HEK293 (cell line): ENCODE measurements around the gene TRIM24.

Experiments used
- CTCF ChIA-PET: fragments of 350-600 bp; formaldehyde crosslinking; extraction: SDS; loops from one replicate; lab custom pipeline; 2021; ENCODE audit warnings: antibody characterized with exemption; lab: Yijun Ruan, JAX
- POLR2A ChIA-PET: fragments of 300-600 bp; formaldehyde crosslinking; extraction: SDS; loops from one replicate; lab custom pipeline; 2020; ENCODE audit warnings: antibody characterized with exemption, inconsistent platforms; lab: Yijun Ruan, JAX
- H3K27ac ChIP-seq: fragments of 200-500 bp; sonication (Bioruptor generic); 2 replicates; pipeline ENCODE4 v1.5.1; 2014; ENCODE audit warnings: low read depth, low read length, control low read depth, inconsistent platforms; ENCODE audit errors: extremely low read depth
- H3K36me3 ChIP-seq, 2 experiments: fragments of 200-500 bp in 1 of 2; sonication (Bioruptor generic) in 1 of 2; 1 replicate in 1 of 2; 2 replicates in 1 of 2; pipeline ENCODE4 v1.5.1; 2014 to 2017; ENCODE audit warnings: inconsistent platforms in 2 of 2, low read length in 2 of 2; ENCODE audit not compliant: control insufficient read depth in 2 of 2, insufficient read depth in 1 of 2
- H3K4me1 ChIP-seq: fragments of 200-500 bp; sonication (Bioruptor generic); 2 replicates; pipeline ENCODE4 v1.5.1; 2014; ENCODE audit warnings: mild to moderate bottlenecking, low read length, inconsistent platforms; ENCODE audit not compliant: control insufficient read depth, insufficient read depth
- H3K4me3 ChIP-seq: 2 replicates; pipeline ENCODE4 v1.5.1; 2011; ENCODE audit warnings: low read depth, mild to moderate bottlenecking, control low read depth, low read length, moderate library complexity
- H3K9me3 ChIP-seq: fragments of 200-500 bp; sonication (Bioruptor generic); 2 replicates; pipeline ENCODE4 v1.5.1; 2014; ENCODE audit warnings: low read depth, low read length, inconsistent platforms; ENCODE audit not compliant: control insufficient read depth, insufficient read depth
- SCRT1 ChIP-seq: fragments of 450-650 bp; formaldehyde crosslinking; IDR thresholded peaks from 2 replicates; pipeline ENCODE4 v1.5.1; 2016; ENCODE audit warnings: missing biosample characterization, missing genetic modification characterization, borderline replicate concordance
- SETDB1 ChIP-seq: IDR thresholded peaks from one replicate; pipeline ENCODE4 v1.6.1; 2017; ENCODE audit warnings: mild to moderate bottlenecking, low read length, moderate library complexity, mixed read lengths; ENCODE audit not compliant: insufficient read length
- ZBTB21 ChIP-seq: fragments of 450-650 bp; formaldehyde crosslinking; IDR thresholded peaks from 2 replicates; pipeline ENCODE4 v1.5.1; 2017; ENCODE audit warnings: missing biosample characterization, missing genetic modification characterization
- ZNF10 ChIP-seq: fragments of 450-650 bp; formaldehyde crosslinking; IDR thresholded peaks from 2 replicates; pipeline ENCODE4 v1.5.1; 2017; ENCODE audit warnings: missing biosample characterization, missing genetic modification characterization
- ZNF121 ChIP-seq: fragments of 450-650 bp; formaldehyde crosslinking; IDR thresholded peaks from 2 replicates; pipeline ENCODE4 v1.5.1; 2016; ENCODE audit warnings: missing biosample characterization, missing genetic modification characterization
- ZNF133 ChIP-seq: fragments of 450-650 bp; formaldehyde crosslinking; IDR thresholded peaks from 2 replicates; pipeline ENCODE4 v1.5.1; 2016; ENCODE audit warnings: missing biosample characterization, missing genetic modification characterization
- ZNF174 ChIP-seq: fragments of 450-650 bp; formaldehyde crosslinking; IDR thresholded peaks from 2 replicates; pipeline ENCODE4 v1.5.0; 2017; ENCODE audit warnings: missing biosample characterization, mild to moderate bottlenecking, missing genetic modification characterization
- ZNF341 ChIP-seq: fragments of 450-650 bp; formaldehyde crosslinking; IDR thresholded peaks from 2 replicates; pipeline ENCODE4; 2016; ENCODE audit warnings: low read depth, missing biosample characterization, missing genetic modification characterization
- ZNF423 ChIP-seq: fragments of 450-650 bp; formaldehyde crosslinking; IDR thresholded peaks from 2 replicates; pipeline ENCODE4 v1.5.1; 2016; ENCODE audit warnings: missing biosample characterization, missing genetic modification characterization
- ZNF571 ChIP-seq: fragments of 450-650 bp; formaldehyde crosslinking; IDR thresholded peaks from 2 replicates; pipeline ENCODE4 v1.5.0; 2017; ENCODE audit warnings: missing biosample characterization, missing genetic modification characterization
- ZNF610 ChIP-seq: fragments of 450-650 bp; formaldehyde crosslinking; IDR thresholded peaks from 2 replicates; pipeline ENCODE4 v1.5.1; 2016; ENCODE audit warnings: missing biosample characterization, missing genetic modification characterization, borderline replicate concordance
- ZNF624 ChIP-seq: fragments of 450-650 bp; formaldehyde crosslinking; IDR thresholded peaks from 2 replicates; pipeline ENCODE4 v1.5.1; 2017; ENCODE audit warnings: missing biosample characterization, missing genetic modification characterization
- ZNF785 ChIP-seq: fragments of 450-650 bp; formaldehyde crosslinking; IDR thresholded peaks from 2 replicates; pipeline ENCODE4 v1.5.1; 2016; ENCODE audit warnings: missing biosample characterization, missing genetic modification characterization
- TF ChIP-seq, protein P1 (sequence below): fragments of 450-650 bp; formaldehyde crosslinking; IDR thresholded peaks from 2 replicates; pipeline ENCODE4 v1.5.1; 2016; ENCODE audit warnings: missing biosample characterization, missing genetic modification characterization
- TF ChIP-seq, protein P2 (sequence below): fragments of 450-650 bp; formaldehyde crosslinking; optimal IDR thresholded peaks from 2 replicates; pipeline ENCODE3; 2016; ENCODE audit warnings: missing biosample characterization, mild to moderate bottlenecking, missing genetic modification characterization
- TF ChIP-seq, protein P3 (sequence below): fragments of 450-650 bp; formaldehyde crosslinking; IDR thresholded peaks from 2 replicates; pipeline ENCODE4 v1.5.1; 2017; ENCODE audit warnings: missing biosample characterization, missing genetic modification characterization
- TF ChIP-seq, protein P4 (sequence below): fragments of 450-650 bp; formaldehyde crosslinking; IDR thresholded peaks from 2 replicates; pipeline ENCODE4 v1.5.1; 2016; ENCODE audit warnings: missing biosample characterization, missing genetic modification characterization
- TF ChIP-seq, protein P5 (sequence below): fragments of 450-650 bp; IDR thresholded peaks from 2 replicates; pipeline ENCODE4 v1.5.1; 2018; ENCODE audit warnings: missing biosample characterization, mild to moderate bottlenecking, missing genetic modification characterization
- TF ChIP-seq, protein P6 (sequence below): fragments of 450-650 bp; formaldehyde crosslinking; IDR thresholded peaks from 2 replicates; pipeline ENCODE4 v1.5.0; 2017; ENCODE audit warnings: missing biosample characterization, missing genetic modification characterization, borderline replicate concordance

The TRIM24 gene

DNA sequence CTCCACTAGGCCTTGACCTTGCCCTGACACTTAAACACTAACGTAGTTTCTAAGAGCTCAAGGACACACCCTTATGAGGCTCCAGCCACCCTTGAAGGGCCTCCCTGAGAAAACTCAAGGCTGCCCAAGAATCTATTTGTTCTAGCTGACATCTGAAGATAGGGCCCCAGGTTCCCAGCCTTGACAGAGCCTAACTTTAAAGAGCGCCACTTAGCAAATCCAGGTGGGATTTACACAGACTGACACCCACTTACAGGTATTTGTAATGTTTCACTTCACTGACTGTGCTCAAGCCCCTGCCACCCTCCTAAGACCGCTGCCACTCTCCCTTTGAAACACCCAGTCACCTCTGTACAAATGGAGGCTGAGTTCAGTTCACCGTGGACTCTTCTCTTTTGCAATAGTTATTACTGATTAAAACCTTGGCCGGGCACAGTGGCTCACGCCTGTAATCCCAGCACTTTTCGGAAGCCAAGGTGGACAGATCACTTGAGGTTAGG lies 150.7 kb downstream of the TRIM24 start:
- H3K4me1 ChIP-seq = no peaks in the 10 kb centered on the region
- POLR2A ChIA-PET = no interaction called here
- TF ChIP-seq ZNF571 (tag by site-specific recombination) (no peak), ZNF423 (no peak), ZNF121 (tag by site-specific recombination) (no peak), SCRT1 (no peak), ZBTB21 (tag by site-specific recombination) (no peak)
- TF ChIP-seq, protein P1, sequence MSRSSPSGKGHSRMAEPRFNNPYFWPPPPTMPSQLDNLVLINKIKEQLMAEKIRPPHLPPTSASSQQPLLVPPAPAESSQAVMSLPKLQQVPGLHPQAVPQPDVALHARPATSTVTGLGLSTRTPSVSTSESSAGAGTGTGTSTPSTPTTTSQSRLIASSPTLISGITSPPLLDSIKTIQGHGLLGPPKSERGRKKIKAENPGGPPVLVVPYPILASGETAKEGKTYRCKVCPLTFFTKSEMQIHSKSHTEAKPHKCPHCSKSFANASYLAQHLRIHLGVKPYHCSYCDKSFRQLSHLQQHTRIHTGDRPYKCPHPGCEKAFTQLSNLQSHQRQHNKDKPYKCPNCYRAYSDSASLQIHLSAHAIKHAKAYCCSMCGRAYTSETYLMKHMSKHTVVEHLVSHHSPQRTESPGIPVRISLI (tag by site-specific recombination) = no peak
- TF ChIP-seq, protein P2, sequence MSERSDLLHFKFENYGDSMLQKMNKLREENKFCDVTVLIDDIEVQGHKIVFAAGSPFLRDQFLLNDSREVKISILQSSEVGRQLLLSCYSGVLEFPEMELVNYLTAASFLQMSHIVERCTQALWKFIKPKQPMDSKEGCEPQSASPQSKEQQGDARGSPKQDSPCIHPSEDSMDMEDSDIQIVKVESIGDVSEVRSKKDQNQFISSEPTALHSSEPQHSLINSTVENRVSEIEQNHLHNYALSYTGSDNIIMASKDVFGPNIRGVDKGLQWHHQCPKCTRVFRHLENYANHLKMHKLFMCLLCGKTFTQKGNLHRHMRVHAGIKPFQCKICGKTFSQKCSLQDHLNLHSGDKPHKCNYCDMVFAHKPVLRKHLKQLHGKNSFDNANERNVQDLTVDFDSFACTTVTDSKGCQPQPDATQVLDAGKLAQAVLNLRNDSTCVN = no peak
- TF ChIP-seq, protein P3, sequence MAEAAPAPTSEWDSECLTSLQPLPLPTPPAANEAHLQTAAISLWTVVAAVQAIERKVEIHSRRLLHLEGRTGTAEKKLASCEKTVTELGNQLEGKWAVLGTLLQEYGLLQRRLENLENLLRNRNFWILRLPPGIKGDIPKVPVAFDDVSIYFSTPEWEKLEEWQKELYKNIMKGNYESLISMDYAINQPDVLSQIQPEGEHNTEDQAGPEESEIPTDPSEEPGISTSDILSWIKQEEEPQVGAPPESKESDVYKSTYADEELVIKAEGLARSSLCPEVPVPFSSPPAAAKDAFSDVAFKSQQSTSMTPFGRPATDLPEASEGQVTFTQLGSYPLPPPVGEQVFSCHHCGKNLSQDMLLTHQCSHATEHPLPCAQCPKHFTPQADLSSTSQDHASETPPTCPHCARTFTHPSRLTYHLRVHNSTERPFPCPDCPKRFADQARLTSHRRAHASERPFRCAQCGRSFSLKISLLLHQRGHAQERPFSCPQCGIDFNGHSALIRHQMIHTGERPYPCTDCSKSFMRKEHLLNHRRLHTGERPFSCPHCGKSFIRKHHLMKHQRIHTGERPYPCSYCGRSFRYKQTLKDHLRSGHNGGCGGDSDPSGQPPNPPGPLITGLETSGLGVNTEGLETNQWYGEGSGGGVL (tag by site-specific recombination) = no peak
- TF ChIP-seq, all 188 proteins: peak for 0
- no peaks in the 10 kb centered on the region for H3K36me3 ChIP-seq
- no peak overlapping the region for H3K27ac ChIP-seq
- no peak overlapping the region for H3K4me3 ChIP-seq
- CTCF ChIA-PET = no interaction called here
- no peaks in the 10 kb centered on the region for H3K9me3 ChIP-seq

DNA sequence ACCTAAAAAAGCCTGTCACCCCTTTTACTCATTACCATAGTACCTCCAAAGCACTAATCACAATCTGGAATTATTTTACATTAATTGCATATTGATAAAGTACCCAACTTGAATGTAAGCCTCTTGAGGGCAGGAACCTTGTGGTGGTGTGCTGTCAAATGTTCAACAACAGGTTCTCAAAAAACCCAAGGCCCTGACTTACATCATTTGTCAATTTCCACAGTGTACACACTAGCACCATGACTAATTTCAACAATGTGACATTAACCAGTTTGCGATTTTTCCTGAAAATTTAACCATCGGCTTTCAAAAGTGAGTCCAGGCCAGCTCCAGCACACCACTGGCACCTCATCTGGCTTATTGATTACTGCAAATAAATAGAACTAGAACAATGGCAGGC lies 153.6 kb downstream of the TRIM24 start:
- TF ChIP-seq, protein P2 = no peak
- peak; percentile 68 for TF ChIP-seq SETDB1
- H3K4me3 ChIP-seq = no peak overlapping the region
- no peaks in the 10 kb centered on the region for H3K9me3 ChIP-seq
- CTCF ChIA-PET = no interaction called here
- H3K27ac ChIP-seq = no peak overlapping the region
- no peaks in the 10 kb centered on the region for H3K36me3 ChIP-seq
- no peaks in the 10 kb centered on the region for H3K4me1 ChIP-seq
- POLR2A ChIA-PET = no interaction called here

DNA sequence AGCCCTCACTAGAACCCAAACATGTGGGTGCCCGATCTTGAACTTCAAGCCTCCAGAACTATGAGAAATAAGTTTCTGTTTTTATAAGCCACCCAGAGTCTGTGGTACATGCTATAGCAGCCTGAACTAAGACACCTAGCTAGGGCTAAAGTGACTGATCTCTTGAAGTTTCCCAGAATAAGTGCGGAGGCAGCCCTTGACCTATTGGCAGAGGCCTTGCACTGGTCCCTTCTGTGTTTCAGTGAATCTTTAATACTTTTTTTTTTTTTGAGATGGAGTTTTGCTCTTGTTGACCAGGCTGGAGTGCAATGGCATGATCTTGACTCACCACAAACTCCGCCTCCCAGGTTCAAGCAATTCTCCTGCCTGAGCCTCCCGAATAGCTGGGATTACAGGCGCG lies 156.0 kb downstream of the TRIM24 start:
- POLR2A ChIA-PET = no interaction called here
- TF ChIP-seq ZNF341 (no peak), ZNF174 (no peak), ZNF624 (tag by site-specific recombination) (no peak), ZNF785 (tag by site-specific recombination) (no peak), ZNF610 (tag by site-specific recombination) (no peak), ZNF10 (tag by site-specific recombination) (no peak), ZNF133 (no peak)
- TF ChIP-seq, protein P4, sequence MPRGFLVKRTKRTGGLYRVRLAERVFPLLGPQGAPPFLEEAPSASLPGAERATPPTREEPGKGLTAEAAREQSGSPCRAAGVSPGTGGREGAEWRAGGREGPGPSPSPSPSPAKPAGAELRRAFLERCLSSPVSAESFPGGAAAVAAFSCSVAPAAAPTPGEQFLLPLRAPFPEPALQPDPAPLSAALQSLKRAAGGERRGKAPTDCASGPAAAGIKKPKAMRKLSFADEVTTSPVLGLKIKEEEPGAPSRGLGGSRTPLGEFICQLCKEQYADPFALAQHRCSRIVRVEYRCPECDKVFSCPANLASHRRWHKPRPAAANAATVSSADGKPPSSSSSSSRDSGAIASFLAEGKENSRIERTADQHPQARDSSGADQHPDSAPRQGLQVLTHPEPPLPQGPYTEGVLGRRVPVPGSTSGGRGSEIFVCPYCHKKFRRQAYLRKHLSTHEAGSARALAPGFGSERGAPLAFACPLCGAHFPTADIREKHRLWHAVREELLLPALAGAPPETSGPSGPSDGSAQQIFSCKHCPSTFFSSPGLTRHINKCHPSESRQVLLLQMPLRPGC (tag by site-specific recombination) = no peak
- TF ChIP-seq, protein P5, sequence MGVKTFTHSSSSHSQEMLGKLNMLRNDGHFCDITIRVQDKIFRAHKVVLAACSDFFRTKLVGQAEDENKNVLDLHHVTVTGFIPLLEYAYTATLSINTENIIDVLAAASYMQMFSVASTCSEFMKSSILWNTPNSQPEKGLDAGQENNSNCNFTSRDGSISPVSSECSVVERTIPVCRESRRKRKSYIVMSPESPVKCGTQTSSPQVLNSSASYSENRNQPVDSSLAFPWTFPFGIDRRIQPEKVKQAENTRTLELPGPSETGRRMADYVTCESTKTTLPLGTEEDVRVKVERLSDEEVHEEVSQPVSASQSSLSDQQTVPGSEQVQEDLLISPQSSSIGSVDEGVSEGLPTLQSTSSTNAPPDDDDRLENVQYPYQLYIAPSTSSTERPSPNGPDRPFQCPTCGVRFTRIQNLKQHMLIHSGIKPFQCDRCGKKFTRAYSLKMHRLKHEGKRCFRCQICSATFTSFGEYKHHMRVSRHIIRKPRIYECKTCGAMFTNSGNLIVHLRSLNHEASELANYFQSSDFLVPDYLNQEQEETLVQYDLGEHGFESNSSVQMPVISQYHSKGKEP (tag by site-specific recombination) = no peak
- TF ChIP-seq, protein P6, sequence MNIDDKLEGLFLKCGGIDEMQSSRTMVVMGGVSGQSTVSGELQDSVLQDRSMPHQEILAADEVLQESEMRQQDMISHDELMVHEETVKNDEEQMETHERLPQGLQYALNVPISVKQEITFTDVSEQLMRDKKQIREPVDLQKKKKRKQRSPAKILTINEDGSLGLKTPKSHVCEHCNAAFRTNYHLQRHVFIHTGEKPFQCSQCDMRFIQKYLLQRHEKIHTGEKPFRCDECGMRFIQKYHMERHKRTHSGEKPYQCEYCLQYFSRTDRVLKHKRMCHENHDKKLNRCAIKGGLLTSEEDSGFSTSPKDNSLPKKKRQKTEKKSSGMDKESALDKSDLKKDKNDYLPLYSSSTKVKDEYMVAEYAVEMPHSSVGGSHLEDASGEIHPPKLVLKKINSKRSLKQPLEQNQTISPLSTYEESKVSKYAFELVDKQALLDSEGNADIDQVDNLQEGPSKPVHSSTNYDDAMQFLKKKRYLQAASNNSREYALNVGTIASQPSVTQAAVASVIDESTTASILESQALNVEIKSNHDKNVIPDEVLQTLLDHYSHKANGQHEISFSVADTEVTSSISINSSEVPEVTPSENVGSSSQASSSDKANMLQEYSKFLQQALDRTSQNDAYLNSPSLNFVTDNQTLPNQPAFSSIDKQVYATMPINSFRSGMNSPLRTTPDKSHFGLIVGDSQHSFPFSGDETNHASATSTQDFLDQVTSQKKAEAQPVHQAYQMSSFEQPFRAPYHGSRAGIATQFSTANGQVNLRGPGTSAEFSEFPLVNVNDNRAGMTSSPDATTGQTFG (tag by site-specific recombination) = no peak

More for the DNA sequence above, 156.0 kb downstream of the TRIM24 start:
- Histone ChIP-seq H3K4me1 (no peaks in the 10 kb centered on the region), H3K36me3 (no peaks in the 10 kb centered on the region), H3K27ac (no peak overlapping the region), H3K9me3 (no peaks in the 10 kb centered on the region), H3K4me3 (no peak overlapping the region)
- CTCF ChIA-PET = interaction anchor here (0.6 kb wide), 1 partner anchor 453 kb away, joined by 3 read pairs; no protein-coding TSS in a partner anchor
